GM21515 (cell line): ENCODE measurements around the gene HCFC2.

Experiments
- ATAC-seq: cut with Tn5 transposase; IDR thresholded peaks from one replicate; pipeline ENCODE4 v1.9.1; 2021; ENCODE audit not compliant: unreplicated experiment

Gene HCFC2

GRCh38 chr12:104056419-104056972, 7.8 kb upstream of the HCFC2 start:
- ATAC-seq: no peak

DNA sequence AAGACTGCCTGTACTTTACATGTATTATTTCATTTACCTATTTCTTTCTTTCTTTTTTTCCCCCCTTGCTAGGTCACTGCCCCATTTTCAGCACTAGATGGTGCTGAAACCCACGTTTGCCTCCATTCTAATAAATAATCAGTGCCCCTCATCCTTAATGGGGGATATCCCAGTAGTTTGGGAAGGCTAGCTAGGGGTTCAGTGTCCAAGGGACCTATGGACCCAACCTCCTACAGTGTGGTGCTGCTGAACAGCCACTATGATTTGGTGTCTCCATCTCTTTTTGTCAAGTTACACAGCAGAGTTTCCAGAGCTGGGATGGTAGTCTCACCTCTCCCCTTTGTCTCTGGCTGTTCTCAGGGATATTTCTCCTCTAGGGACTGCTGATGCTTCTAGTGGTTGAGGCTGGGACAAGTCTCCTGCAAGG, 6.5 kb upstream of the HCFC2 start:
- ATAC-seq: no peak

DNA sequence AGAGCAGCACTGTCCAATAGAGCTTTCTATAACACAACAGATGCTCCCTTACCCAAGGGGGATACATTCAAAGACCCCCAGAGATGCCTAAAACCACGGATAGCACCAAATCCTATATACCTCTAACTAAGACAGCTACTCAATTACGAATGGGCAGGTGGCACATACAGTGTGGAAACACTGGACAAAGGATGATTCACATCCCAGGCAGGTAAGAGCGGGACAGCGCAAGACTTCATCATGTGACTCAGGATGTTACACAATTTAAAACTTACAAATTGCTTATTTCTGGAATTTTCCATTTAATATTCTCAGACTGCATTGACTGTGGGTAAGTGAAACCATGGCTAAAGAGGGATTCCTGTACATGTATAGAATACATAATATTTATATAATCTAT, 5.5 kb upstream of the HCFC2 start:
- no peak for ATAC-seq

DNA sequence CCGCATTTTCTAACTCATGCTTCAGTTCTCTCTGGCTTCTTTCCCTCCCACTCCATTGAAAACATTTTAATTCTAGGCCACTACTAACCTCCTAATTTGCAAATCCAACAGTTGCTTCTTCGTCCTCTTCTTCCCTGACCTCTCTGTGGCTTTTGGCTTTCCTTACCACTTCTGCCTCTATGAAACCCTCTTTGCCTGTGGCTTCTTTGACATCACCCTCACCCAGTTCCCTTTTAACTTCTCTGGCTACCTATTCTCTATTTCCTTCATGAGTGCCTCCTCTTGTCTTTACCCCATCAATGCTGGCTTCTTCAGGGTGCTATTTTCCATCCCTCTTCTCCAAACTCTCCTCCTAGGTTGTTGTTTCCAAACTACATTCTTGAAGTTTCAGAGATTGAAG, 4.4 kb upstream of the HCFC2 start:
- no peak for ATAC-seq

- no peak for ATAC-seq
Observed at GRCh38 chr12:104060791-104061190, 3.5 kb upstream of the HCFC2 start.

DNA sequence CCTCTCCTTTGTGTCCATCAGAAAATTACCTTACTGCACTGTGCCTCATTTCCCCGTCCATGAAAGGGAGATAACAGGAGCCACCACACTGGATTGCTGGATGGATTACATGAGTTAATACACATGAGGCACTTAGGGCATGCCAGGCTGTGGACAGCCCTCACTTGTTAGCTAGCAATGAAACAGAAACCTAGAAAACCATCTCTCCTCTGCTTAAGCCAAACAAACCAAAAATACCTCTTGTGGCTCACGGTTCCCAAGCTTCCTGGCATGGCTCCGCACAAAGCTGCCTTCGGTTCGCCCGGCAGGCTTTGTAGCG, 660 bp upstream of the HCFC2 start:
- peak; percentile 29 for ATAC-seq

GRCh38 chr12:104064842-104065427, 604 bp downstream of the HCFC2 start:
- peak; percentile 3 for ATAC-seq

DNA sequence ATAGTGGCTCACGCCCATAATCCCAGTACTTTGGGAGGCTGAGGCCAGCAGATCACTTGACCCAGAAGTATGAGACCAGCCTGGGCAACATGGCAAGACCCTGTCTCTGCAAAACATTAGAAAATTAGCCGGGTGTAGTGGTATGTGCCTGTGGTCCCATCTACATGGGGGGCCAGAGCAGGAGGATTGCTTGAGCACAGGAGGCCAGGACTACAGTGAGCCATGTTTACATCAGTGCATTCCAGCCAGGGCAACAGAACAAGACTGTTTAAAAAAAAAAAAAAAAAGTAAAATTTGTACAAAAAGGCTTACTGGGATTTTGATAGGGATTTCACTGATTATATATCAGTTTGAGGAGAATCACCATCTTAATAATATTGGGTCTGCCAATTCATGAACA, 7.8 kb downstream of the HCFC2 start:
- ATAC-seq: no peak

DNA sequence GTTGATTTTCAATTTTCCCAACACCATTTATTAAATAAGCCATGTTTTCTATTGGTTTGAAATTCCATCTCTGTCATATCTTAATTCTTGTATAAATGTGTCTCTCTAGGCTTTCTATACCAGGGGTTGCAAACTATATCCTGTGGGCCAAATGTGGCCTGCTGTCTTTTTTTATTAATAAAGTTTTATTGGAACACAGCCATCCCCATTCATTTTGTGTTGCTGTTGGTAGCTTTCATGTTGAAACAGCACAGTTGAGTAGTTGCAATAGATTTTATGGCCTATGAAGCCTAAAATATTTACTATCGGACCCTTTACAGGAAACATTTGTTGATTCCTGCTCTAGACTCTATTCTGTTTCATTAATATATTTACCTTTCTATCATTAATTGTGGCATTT, 9.4 kb downstream of the HCFC2 start:
- ATAC-seq: no peak

GRCh38 chr12:104079024-104079423, 14.7 kb downstream of the HCFC2 start:
- no peak for ATAC-seq

DNA sequence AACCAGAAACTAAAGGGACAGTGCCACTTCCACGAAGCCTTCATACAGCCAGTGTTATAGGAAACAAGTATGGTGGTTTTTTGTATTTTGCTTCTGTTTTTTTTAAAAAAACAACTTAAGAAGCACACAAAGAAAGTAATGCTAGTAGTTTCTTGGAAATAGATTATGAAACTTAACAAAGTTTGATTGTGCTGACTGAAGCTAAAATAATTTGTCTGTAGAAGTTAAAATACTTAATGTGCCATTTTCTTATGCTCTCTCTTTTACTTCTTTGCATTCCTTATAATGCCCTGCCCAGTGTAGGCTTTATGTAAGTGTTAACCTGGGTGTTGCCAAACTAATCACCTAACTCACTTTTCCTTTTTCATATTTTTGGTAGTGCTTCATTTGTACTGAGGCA, 16.4 kb downstream of the HCFC2 start:
- no peak for ATAC-seq

GRCh38 chr12:104083769-104084475, 19.6 kb downstream of the HCFC2 start:
- peak; percentile 80 for ATAC-seq

DNA sequence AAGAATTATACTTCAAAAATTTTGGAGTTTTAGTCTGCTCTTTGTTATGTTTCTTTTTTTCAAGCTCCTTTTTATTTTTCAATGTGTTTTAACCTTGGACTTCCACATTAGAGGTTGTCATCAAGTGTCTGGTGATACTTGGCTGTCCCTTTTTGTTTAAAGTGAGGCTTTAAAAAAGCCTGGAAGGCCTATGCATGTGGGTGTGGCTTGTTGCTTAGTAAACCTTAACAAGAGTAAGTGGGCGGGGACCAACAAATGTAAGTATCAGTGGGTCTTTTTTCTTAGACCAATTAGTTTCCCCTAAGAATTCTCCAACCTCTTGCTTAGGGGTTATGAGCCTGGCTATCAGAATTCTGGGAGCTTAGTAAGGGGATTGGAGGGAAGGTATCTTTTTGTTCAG, 26.4 kb downstream of the HCFC2 start:
- no peak for ATAC-seq

- no peak for ATAC-seq
Observed at GRCh38 chr12:104091136-104091535, 26.8 kb downstream of the HCFC2 start.

GRCh38 chr12:104094284-104094683, 30.0 kb downstream of the HCFC2 start:
- no peak for ATAC-seq

DNA sequence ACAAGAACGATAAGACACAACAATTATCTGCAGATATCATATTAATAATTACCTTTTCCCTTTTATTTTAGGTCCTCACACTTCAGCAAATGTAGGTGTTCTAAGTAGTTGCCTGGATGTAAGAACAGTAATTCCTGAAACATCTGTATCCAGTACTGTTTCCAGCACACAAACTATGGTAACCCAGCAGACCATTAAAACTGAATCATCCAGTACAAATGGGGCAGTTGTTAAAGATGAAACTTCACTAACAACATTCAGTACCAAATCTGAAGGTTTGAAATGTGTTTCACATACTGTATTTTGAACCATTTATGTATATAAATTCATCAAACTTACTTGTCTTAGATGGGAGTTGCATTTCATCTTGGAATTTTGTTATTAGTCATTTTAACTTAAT, 31.0 kb downstream of the HCFC2 start:
- ATAC-seq: no peak

DNA sequence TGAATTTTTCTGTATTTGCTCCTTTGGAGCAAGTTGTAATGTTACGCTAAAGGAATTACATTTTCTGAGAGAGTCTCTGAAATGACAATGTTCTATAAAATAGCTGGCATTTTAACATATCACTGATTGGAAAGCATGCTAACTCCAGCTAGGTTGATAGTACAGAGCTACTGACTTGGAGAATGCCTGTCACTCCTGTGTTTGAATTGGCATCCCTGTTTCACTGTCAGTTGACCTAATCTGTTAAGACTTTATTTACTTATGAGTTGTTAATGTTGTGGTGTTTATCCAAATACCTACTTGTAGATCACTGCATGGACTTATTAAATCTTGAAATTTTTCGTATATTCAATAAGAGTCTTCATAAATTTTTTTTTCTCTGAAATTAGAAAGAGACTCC, 33.6 kb downstream of the HCFC2 start:
- no peak for ATAC-seq

DNA sequence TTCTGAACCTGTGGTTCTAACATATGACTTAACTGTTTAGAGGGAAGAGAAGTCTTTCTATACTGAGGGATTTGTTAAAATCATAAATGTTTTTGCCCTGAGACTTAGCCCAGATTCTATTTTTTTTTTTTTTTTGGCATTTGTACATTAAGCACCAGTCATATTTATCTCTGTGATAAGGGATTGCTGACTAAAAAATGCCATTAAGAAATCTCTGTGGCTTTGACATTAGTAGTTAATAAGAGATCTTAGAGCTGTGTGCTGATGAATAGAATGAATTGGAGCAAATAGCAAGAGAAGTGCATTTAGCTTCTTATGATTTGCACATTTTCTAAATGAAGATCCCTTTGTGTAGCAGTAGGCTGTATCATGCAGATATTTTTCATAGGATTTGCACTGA, 41.1 kb downstream of the HCFC2 start:
- ATAC-seq: no peak

DNA sequence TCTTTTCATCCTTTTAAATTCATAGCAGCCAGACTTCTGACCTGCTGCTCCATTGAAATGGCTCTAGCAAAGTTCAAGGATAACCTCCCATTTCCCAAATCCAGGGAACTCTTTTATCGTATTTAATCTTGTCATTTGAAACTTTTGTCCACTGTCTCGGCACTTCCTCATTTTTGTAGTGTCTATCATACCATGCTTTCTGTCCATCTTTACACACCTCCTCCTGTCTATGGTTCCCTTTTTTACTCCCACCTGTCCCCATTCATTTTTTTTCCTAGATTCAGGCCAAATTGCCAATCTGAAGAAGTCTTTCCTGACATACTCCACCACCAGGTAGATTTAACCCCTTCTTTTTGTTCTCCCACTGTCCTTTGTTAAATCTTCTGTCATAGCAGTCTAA, 42.6 kb downstream of the HCFC2 start:
- ATAC-seq: no peak

- ATAC-seq: no peak
Observed at GRCh38 chr12:104108755-104109445, 44.6 kb downstream of the HCFC2 start.

GRCh38 chr12:104109446-104110271, 45.3 kb downstream of the HCFC2 start:
- no peak for ATAC-seq
